Measurements from ENCODE around the gene DHX30.
"Not testable (repeated sequence)": the region's sequence is repeated elsewhere in the genome, so short reads cannot be mapped to it uniquely, and the experiment has no call there.

The DHX30 gene, protein sequence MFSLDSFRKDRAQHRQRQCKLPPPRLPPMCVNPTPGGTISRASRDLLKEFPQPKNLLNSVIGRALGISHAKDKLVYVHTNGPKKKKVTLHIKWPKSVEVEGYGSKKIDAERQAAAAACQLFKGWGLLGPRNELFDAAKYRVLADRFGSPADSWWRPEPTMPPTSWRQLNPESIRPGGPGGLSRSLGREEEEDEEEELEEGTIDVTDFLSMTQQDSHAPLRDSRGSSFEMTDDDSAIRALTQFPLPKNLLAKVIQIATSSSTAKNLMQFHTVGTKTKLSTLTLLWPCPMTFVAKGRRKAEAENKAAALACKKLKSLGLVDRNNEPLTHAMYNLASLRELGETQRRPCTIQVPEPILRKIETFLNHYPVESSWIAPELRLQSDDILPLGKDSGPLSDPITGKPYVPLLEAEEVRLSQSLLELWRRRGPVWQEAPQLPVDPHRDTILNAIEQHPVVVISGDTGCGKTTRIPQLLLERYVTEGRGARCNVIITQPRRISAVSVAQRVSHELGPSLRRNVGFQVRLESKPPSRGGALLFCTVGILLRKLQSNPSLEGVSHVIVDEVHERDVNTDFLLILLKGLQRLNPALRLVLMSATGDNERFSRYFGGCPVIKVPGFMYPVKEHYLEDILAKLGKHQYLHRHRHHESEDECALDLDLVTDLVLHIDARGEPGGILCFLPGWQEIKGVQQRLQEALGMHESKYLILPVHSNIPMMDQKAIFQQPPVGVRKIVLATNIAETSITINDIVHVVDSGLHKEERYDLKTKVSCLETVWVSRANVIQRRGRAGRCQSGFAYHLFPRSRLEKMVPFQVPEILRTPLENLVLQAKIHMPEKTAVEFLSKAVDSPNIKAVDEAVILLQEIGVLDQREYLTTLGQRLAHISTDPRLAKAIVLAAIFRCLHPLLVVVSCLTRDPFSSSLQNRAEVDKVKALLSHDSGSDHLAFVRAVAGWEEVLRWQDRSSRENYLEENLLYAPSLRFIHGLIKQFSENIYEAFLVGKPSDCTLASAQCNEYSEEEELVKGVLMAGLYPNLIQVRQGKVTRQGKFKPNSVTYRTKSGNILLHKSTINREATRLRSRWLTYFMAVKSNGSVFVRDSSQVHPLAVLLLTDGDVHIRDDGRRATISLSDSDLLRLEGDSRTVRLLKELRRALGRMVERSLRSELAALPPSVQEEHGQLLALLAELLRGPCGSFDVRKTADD

DNA sequence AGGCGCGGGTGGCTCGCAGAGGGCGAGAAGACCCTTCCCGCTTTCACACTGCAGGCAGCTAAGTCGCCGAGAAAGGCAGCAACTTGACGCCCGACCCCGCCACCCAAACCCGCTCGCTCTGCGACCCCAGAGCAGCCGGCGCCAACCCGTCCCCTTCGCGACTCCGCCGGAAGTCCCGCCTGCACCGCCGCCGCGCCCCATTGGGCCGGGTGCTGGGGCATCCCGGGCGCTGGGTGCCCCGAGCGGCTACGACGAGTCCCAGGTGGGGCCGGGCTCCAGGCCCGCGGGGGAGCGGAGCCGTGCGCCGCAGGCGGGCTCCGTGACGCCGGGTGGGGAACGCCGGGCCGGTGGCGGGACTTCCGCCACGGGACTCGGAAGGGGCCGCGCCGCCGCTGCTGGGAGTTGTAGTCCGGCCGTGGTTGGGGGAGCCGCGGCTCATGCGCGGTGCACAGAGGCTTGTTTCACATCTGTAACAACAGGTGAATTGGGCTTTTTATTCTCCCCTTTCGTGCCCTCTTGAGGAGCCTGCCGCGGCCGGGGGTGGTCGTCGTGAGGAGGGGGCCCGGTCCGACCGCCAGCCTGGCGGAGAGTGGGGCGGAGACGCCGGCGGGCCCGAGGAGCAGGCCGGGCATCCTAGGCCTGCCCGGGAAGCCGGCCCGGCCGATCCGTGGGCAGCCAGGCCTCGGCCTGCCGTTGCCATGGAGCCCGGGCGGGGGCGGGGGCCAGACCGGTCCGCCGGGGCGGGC, at the start of gene DHX30:
Gene DHX30 (plus strand): TSS at position 405 of the 746 bp plus-strand sequence. CDS start 7,546 bp downstream, outside the sequence.
- DNase-seq (ENCODE audit: low spot score): peak; percentile 71

DNA sequence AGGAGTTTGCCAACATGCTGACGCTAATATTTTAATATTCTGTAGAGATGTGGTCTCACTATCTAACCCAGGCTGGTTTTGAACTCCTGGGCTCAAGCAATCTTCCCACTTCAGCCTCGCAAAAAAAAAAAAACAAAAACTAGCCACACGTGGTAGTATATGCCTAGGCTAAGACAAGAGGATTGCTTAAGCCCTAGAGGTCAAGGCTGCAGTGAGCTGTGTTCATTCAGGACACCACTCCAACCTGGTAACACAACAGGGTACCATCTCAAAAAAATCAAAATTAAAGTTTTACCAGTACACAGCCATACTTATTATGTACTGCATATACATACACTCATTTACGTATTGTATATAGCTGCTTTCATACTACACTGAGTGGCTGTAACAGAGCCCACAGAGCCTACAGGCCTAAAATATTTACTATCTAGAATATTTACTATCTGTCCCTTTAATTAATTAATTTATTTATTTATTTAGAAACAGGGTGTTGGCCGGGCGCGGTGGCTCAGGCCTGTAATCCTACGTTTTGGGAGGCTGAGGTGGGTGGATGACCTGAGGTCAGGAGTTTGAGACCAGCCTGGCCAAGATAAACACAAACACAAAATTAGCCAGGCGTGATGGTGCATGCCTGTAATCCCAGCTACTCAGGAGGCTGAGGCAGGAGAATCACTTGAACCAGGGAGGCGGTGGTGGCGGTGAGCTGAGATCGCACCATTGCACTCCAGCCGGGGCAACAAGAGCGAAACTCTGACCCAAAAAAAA, 44.5 kb upstream of the DHX30 start:
- no peak for DNase-seq (ENCODE audit: low spot score)

DNA sequence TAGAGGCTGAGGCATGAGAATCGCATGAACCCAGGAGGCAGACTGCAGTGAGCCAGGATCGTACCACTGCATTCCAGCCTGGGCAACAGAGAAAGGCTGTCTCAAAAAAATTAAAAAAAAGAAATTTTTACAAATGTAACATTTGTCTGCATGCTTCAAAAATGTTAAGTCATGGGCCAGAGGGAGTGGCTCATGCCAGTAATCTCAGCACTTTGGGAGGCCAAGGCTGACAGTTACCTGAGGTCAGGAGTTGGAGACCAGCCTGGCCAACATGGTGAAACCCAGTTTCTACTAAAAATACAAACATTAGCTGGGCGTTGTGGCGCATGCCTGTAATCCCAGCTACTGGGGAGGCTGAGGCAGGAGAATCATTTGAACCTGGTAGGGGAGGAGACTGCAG, 42.7 kb upstream of the DHX30 start:
- DNase-seq (ENCODE audit: low spot score): not testable (repeated sequence)

DNA sequence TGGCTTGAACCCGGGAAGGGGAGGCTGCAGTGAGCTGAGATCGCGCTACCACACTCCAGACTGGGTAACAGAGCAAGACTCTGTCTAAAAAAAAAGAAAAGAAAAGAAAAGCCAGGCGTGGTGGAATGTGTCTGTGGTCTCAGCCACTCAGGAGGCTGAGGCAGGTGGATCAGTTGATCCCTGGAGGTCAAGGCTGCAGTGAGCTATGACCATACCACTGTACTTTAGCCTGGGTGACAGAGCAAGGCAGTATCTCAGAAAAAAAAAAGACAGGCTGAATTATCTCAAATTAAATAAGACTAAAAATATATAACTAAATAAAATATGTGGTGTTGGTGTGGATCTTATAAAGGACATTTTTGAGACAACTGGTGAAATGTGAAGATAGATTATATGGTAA, 41.9 kb upstream of the DHX30 start:
- DNase-seq (ENCODE audit: low spot score): no peak

DNA sequence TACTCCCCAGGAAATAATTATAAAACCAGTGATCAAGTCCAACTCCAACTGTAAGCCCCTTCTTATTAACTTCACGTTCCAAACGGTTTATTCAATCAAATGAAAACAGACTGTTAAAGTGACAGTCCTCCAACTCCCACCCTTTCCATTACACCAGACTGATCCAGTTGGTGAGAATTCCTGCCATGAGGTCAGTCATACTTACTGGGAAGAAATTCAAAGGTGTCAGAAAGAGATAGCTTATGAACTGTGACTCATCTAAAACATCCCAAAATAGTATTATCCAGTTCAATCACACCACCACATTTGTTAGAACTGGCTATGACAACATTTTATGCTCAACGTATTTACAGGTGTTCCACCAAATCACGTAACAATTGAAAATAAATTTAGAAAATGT, 40.7 kb upstream of the DHX30 start:
- DNase-seq (ENCODE audit: low spot score): no peak

DNA sequence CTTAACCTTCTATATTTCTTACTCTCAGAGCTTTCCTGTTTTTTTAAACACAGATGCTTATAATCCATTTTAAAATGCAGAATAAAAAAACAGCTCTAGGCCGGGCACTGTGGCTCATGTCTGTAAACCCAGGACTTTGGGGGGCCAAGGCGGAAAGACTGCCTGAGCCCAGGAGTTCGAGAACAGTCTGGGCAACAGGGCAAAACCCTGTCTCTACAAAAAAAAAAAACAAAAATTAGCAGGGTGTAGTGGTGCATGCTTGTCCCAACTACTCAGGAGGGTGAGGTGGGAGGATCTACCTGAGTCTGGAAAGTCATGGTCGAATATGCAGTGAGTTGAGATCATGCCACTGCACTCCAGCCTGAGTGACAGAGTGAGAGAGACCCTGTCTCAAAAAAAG, 36.8 kb upstream of the DHX30 start:
- no peak for DNase-seq (ENCODE audit: low spot score)

DNA sequence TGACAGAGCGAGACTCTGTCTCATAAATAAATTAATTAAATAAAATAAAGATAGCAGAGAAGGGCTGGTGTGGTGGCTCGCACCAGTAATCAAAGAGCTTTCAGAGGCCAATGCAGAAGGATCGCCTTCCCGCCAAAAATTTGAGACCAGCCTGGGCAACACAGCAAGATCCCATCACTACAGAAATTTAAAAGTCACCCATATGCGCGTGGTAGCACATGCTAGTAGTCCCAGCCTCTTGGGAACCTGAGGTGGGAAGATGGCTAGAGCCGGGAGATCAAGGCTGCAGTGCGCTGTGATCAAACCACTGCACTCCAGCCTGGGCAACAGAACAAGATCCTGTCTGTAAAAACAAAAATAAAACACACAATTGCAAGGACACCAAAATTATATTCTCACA, 30.9 kb upstream of the DHX30 start:
- DNase-seq (ENCODE audit: low spot score): no peak

DNA sequence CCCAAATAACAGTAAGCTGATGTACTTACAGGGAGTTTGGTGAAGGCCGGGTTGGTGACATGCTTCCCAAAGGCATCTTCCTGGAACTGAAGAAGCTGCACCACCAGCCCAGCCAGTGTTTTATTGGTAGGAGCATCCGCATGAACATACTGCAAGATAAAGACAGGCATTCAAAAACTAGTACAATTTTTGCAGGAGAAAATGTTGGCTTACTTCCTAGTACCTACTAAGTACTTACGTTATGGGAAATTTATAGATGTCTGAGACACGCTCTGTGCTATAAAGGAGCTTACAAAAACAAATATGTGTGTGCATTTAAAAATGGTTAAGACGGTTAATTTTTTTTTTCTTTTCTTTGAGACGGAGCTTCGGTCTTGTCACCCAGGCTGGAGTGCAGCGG, 30.1 kb upstream of the DHX30 start:
- no peak for DNase-seq (ENCODE audit: low spot score)

DNA sequence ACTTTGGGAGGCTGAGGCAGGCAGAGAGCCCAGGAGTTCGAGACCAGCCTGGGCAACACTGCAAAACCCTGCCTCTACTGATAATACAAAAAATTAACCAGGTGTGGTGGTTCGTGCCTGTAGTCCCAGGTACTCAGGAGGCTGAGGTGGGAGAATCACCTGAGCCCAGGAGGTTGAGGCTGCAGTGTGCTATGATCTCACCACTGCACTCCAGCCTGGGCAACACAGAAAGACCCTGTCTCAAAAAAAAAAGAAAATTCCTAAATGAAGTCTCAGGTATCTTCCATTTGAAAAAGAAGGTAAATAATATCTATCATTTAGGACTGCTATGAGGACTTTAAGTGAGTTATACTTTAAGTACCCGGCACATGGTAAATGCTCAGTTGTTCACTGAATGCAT, 24.2 kb upstream of the DHX30 start:
- DNase-seq (ENCODE audit: low spot score): no peak

DNA sequence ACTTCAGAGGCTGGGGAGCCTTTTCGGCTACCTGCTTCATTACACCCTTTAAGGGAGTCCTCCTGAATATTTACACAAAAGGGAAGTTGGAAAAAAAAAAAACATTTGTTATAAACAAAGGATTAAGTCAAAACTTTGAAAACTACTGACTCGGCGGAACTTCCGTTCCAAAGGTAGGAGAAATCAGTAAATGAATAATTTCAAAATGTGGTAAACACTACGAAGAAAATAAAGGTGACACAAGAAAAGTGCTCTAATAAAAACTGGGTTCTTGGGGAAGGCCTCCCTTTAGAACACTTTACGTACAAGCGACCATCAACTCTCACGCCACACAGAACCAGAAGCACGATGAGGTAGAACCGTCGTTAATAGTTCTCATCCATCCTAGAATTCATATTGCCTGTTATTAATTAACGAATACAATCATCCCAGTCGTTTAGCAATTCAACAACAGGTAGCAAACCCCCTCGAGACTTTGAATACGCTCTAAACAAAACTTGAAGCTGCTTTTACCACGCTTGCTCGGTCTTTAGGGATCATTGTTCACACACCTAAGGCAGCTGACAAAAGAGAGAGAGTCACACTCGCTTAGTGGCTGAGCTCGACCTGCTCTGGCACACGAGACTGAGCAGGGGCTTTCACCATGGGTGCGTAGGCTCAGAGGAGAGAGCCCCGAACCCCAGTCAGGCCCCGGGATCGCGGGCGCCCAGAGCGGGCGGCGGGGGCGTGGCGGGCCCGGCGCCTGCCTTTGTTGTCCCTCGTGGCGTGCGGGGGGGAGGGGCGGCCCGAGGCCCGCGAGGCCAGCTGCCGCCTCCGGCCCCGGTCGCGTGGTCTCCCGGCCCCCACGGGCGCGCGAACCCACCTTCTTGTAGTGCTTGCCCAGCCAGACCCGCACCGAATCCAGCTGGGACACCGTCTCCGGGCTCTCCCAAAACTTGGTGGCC, 21.9 kb upstream of the DHX30 start:
- peak; percentile 59 for DNase-seq (ENCODE audit: low spot score)

DNA sequence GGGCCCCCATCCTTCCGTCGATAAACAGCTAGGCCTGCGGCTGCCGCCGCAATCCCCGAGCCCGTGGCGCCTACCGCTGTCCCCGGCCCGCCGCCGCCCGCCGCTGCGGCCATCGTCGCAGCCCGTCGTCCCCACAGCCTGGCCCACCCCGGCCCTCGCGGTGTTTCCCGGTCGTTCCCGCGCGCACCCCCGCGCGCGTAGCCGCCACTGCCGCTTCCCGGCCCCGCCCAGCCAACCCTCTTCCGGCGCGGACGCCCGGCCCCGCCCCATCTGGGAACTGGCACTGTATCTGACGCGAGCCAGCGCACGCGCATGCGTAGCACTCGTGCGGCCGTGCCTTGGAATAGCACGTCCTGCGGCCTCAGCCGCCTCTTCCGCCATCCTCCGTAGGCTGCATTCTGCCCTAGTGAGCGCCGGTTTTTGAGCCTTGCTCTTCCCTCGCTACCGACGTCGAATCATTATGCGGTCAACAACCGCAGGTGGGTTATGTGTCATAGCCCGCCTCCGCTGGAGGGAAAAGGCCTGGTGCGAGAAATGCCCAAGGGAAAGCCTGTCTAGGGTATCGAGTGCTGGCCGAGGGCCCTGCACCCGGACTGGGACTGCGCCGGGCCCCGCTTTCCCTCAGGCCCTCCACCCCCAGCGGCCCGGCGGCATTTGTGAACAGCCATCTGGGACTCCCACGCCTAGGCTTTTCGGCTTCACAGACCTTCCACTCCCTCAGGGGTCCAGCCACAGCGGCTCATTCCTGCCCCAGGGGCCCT, 21.1 kb upstream of the DHX30 start, which contains the start of gene SMARCC1:
Gene SMARCC1 (minus strand): TSS at position 209 of the 761 bp plus-strand sequence. CDS start 96 bp downstream, at position 113.
- DNase-seq (ENCODE audit: low spot score): peak; percentile 93

DNA sequence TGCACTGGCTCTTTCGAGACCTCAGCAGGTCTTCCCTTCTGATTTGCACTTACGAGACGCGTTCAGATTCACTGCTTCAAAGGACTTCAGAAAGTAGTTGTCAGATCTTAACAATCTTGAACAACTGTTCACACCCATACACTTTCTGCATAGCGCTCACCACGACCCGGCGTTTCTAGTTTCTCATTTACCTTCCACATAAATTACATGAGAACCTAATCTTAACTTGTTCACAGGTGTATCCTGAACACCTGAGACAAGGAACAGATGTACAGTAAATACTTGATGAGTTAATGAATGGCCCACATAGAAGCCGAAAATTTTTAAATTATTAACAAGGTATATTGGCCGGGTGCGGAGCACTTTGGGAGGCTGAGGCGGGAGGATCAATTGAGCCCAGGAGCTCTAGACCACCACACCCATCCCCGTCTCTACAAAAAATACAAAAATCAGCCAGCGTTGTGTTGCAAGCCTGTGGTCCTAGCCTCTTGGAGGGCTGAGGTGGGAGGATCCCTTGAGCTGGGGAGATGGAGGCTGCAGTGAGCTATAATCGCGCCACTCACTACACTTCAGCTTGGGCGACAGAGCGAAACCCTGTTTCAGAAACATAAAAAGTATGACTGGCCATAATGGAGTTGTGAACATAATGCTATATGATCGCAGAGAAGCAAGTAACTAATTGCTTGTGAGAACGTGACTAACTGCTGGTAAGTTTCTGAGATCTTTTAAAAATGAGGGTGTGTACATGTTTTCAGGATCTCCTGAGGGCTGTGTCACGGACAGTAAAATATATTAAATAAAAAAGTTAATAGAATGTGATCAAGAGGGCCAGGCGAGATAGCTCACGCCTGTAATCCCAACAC, 20.3 kb upstream of the DHX30 start:
- peak; percentile 42 for DNase-seq (ENCODE audit: low spot score)

DNA sequence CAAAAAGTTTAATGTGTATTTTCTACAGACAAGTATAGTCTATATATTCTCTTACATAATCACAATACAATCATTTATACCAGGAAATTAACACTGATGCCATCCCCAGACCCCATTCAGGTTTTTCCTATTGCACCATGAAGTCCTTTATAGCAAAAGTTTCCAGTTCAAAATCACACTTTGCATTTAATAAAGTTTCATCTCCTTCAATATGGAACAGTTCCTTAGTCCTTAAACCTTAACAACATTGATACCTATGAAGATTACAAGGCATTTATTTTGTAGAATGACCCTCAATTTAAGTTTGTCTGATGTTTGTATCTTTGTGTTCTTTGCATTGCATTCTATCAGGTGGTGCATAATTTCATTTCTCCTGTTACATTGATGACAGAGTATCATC, 19.3 kb upstream of the DHX30 start:
- DNase-seq (ENCODE audit: low spot score): no peak

DNA sequence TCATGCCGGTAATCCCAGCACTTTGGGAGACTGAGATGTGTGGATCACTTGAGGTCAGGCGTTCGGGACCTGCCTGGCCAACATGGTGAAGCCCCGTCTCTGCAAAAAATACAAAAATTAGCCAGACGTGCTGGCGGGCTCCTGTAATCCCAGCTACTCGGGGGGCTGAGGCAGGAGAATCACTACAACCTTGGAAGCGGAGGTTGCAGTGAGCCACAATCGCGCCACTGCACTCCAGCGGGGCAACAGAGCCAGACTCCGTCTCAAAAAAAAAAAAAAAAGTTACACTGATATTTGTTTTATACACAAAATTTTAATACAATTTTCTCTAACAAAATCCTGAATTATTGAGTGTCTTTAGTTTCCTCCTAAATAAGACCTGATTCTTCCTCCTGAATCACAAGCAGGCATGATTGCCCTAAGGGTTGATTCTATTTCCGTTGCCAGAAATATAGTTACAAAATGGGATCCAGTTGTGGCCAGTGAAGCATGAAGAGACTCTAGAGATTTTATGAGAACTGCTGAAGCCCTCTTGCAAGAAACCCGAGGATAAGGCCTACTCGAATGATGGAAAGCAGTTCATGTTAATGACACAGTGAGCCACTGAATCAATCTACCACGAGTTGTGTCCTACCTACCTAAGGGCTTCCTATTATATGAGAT, 11.6 kb upstream of the DHX30 start:
- DNase-seq (ENCODE audit: low spot score): no peak

DNA sequence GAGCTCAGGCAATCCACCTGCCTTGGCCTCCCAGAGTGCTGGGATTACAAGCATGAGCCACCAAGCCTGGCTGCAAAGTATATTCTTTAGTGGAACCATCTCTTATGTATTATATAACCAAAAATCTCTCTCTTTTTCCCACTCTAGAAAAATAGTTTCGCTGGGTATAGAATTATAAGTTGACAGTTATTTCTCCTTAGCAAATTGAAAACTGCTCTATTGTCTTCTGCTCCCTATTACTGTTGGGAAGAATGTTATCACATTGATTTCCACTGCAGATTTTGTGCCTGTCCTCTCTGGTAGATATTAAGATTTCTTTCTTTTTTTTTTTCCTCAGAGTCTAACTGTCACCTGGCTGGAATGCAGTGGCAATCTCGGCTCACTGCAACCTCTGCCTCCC, 10.2 kb upstream of the DHX30 start:
- no peak for DNase-seq (ENCODE audit: low spot score)

DNA sequence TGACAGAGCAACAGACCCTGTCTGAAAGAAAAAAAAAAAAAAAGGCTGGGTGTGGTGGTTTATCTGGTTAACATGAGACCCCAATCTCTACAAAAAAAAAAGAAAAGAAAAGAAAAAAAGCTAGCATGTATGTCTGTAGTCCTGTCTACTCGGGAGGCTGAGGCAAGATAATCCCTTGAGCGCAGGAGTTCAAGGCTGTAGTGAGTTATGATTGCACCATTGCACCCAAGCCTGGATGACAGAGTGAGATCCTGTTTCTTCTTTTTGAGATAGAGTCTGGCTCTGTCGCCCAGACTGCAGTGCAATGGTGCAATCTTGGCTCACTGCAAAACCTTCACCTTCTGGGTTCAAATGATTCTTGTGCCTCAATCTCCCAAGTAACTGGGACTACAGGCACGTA, 8.4 kb upstream of the DHX30 start:
- no peak for DNase-seq (ENCODE audit: low spot score)

DNA sequence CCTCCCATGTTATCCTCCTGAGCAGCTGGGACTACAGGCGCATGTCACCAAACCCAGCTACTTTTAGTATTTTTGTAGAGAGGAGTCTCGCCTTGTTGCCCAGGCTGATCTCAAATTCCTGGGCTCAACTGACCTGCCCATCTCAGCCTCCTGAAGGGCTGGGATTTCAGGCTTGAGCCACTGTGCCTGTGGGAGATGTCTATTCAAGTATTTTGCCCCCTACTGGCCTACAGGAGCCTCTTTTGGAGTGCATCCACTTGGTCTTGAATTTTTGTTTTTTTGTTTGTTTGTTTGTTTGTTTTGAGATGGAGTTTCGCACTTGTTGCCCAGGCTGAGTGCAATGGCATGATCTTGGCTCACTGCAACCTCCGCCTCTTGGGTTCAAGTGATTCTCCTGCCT, 3.2 kb upstream of the DHX30 start:
- no peak for DNase-seq (ENCODE audit: low spot score)
